ENCODE results near the gene GREB1L. TPM values are rescaled to one million over a fixed set of nuclear protein-coding genes. Genes with fewer than 3 reads are reported as not detected.

The GREB1L gene
- total and polyA plus RNA-seq, 10 of the 15 experiments (the other 5 are each of a cell fraction or from before 2014, with no cell fraction given) = under 0.01 to 0.11 (median 0.03) TPM; not detected in 1

DNA sequence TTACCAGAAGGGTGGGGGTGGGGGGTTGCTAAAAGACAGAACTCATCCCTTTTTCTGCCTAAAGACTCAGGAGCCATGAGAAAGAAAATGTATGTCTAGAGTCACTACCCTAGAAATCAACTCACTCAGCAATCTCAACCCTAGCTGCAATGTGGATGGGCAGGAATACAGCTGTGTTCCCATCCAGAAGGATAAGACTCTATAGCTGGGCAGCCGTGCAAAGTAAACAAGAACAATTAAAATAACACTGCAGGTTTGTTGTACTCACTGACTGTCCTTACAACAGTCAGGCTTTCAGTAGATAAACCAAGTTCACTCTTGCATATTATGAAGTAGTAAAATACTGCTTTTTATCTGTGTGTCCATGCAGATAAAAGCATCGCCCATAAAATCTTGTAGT lies 284.4 kb downstream of the GREB1L start:
- ChIA-PET CTCF (no interaction called here), POLR2A (no interaction called here), RAD21 (ENCODE audit: unreplicated experiment) (no interaction called here), SMC1A (ENCODE audit: uncharacterized antibody, unreplicated experiment) (interaction anchor here (0.6 to 1.1 kb wide), 2 partner anchors 72 to 322 kb away, joined by 3 read pairs; no protein-coding TSS in a partner anchor)
- Histone ChIP-seq H3K27ac (ENCODE audit: control insufficient read depth, insufficient read depth) (no peak overlapping the region), H3K4me2 (ENCODE audit: control insufficient read depth, insufficient read depth) (no peak overlapping the region), H2AFZ (ENCODE audit: control insufficient read depth, low read depth, low read length) (no peak overlapping the region), H3K27me3 (replicated peaks in 1 of 2; ENCODE audit: control insufficient read depth in 2 of 2, insufficient read depth in 2 of 2, low read length in 1 of 2) (no peaks in the 10 kb centered on the region), H3K4me1 (ENCODE audit: control insufficient read depth, insufficient read depth, low read length) (no peaks in the 10 kb centered on the region), H4K20me1 (ENCODE audit: control insufficient read depth, insufficient read depth) (no peaks in the 10 kb centered on the region), H3K79me2 (ENCODE audit: control insufficient read depth, insufficient read depth, low read length) (no peaks in the 10 kb centered on the region), H3K9ac (ENCODE audit: control insufficient read depth, insufficient read depth, low read length) (no peak overlapping the region), H3K9me3 (replicated peaks; ENCODE audit: control insufficient read depth, insufficient read depth, low read length) (no peaks in the 10 kb centered on the region), H3K4me3 (no peak overlapping the region), H3K36me3 (ENCODE audit: control insufficient read depth in 2 of 2, insufficient read depth in 2 of 2, low read length in 1 of 2) (peaks cover 2 to 6% of the 10 kb centered on the region in 2 experiments; a peak in 3 of 4 replicates)
- intact Hi-C loops (cut with micrococcal nuclease; ENCODE audit: unreplicated experiment) = no loop called here
- BruUV-seq (replicated peaks) = no TSS peak
- WGBS (ENCODE audit: insufficient coverage, insufficient replicate concordance, low lambda C conversion rate, missing lambda C conversion rate) = 100% methylated on average over 2 of the region's 2 CpGs
- ATAC-seq (no peak), DNase-seq (ENCODE audit: low read depth, low spot score) (no peak), FAIRE-seq (no peak)
- TF ChIP-seq KDM1A (IDR thresholded peaks at IDR 0.05; ENCODE audit: borderline replicate concordance) = no peak
- no peak for TF ChIP-seq IKZF1 (conservative IDR thresholded peaks at IDR 0.05)
- no peak for TF ChIP-seq POLR2AphosphoS5 (IDR thresholded peaks at IDR 0.05; ENCODE audit: low read length)
- TF ChIP-seq, protein P1, sequence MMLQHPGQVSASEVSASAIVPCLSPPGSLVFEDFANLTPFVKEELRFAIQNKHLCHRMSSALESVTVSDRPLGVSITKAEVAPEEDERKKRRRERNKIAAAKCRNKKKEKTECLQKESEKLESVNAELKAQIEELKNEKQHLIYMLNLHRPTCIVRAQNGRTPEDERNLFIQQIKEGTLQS (IDR thresholded peaks at IDR 0.05; ENCODE audit: borderline replicate concordance, extremely low read depth, low read depth, low read length) = no peak
- no peak for TF ChIP-seq IKZF2 (IDR thresholded peaks at IDR 0.05)
- TF ChIP-seq SMAD1 (IDR thresholded peaks at IDR 0.05; ENCODE audit: low read depth, partially characterized antibody) = no peak
- in situ Hi-C loops (cut with MboI) = no loop called here

DNA sequence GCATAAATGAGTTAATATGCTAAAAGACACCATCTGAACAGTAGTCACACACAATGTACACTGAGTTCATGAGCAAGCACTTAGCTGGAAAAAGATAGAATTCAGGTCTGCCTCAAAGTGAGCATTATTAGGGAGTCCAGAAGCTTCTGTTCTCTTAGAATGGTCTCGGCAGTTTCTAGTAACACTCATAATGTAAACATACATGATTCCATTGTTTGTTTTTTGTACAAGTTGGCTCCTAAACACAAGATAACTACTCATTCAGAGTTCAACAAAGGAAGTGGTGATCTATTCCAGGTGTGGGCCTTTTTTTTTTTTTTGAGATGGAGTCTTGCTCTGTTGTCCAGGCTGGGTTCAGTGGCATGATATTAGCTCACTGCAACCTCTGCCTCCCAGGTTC lies 292.3 kb downstream of the GREB1L start:
- Histone ChIP-seq H3K9ac (ENCODE audit: control insufficient read depth, insufficient read depth, low read length) (no peak overlapping the region), H3K4me2 (ENCODE audit: control insufficient read depth, insufficient read depth) (no peak overlapping the region), H4K20me1 (ENCODE audit: control insufficient read depth, insufficient read depth) (no peaks in the 10 kb centered on the region), H2AFZ (ENCODE audit: control insufficient read depth, low read depth, low read length) (no peak overlapping the region), H3K9me3 (replicated peaks; ENCODE audit: control insufficient read depth, insufficient read depth, low read length) (no peaks in the 10 kb centered on the region), H3K79me2 (ENCODE audit: control insufficient read depth, insufficient read depth, low read length) (no peaks in the 10 kb centered on the region), H3K27ac (ENCODE audit: control insufficient read depth, insufficient read depth) (no peak overlapping the region), H3K4me3 (no peak overlapping the region), H3K27me3 (replicated peaks in 1 of 2; ENCODE audit: control insufficient read depth in 2 of 2, insufficient read depth in 2 of 2, low read length in 1 of 2) (no peaks in the 10 kb centered on the region), H3K4me1 (ENCODE audit: control insufficient read depth, insufficient read depth, low read length) (no peaks in the 10 kb centered on the region), H3K36me3 (ENCODE audit: control insufficient read depth in 2 of 2, insufficient read depth in 2 of 2, low read length in 1 of 2) (peaks cover 3 to 11% of the 10 kb centered on the region in 2 experiments)
- ChIA-PET CTCF (no interaction called here), SMC1A (ENCODE audit: uncharacterized antibody, unreplicated experiment) (interaction anchor here (1.0 kb wide), 1 partner anchor 14 kb away, joined by 4 read pairs; no protein-coding TSS in a partner anchor), POLR2A (no interaction called here), RAD21 (ENCODE audit: unreplicated experiment) (no interaction called here)
- no TSS peak for BruUV-seq (replicated peaks)
- in situ Hi-C loops (cut with MboI) (no loop called here), intact Hi-C loops (cut with micrococcal nuclease; ENCODE audit: unreplicated experiment) (loop anchor here (10.0 kb wide), 1 partner anchor 50 kb away; no protein-coding TSS in a partner anchor)
- ATAC-seq (no peak), DNase-seq (ENCODE audit: low read depth, low spot score) (no peak), FAIRE-seq (no peak)
- WGBS (ENCODE audit: insufficient coverage, insufficient replicate concordance, low lambda C conversion rate, missing lambda C conversion rate) = 100% methylated on average over 1 of the region's 1 CpG
- TF ChIP-seq, protein P2, sequence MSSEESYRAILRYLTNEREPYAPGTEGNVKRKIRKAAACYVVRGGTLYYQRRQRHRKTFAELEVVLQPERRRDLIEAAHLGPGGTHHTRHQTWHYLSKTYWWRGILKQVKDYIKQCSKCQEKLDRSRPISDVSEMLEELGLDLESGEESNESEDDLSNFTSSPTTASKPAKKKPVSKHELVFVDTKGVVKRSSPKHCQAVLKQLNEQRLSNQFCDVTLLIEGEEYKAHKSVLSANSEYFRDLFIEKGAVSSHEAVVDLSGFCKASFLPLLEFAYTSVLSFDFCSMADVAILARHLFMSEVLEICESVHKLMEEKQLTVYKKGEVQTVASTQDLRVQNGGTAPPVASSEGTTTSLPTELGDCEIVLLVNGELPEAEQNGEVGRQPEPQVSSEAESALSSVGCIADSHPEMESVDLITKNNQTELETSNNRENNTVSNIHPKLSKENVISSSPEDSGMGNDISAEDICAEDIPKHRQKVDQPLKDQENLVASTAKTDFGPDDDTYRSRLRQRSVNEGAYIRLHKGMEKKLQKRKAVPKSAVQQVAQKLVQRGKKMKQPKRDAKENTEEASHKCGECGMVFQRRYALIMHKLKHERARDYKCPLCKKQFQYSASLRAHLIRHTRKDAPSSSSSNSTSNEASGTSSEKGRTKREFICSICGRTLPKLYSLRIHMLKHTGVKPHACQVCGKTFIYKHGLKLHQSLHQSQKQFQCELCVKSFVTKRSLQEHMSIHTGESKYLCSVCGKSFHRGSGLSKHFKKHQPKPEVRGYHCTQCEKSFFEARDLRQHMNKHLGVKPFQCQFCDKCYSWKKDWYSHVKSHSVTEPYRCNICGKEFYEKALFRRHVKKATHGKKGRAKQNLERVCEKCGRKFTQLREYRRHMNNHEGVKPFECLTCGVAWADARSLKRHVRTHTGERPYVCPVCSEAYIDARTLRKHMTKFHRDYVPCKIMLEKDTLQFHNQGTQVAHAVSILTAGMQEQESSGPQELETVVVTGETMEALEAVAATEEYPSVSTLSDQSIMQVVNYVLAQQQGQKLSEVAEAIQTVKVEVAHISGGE (CRISPR knock-in tag; IDR thresholded peaks at IDR 0.05) = no peak
- TF ChIP-seq GATAD2B (conservative IDR thresholded peaks at IDR 0.05; ENCODE audit: low read depth) (no peak), CBFB (IDR thresholded peaks at IDR 0.05; ENCODE audit: low read depth) (no peak), FOS (IDR thresholded peaks at IDR 0.05; ENCODE audit: borderline replicate concordance, extremely low read depth, insufficient read length) (no peak)
- TF ChIP-seq, protein P3, sequence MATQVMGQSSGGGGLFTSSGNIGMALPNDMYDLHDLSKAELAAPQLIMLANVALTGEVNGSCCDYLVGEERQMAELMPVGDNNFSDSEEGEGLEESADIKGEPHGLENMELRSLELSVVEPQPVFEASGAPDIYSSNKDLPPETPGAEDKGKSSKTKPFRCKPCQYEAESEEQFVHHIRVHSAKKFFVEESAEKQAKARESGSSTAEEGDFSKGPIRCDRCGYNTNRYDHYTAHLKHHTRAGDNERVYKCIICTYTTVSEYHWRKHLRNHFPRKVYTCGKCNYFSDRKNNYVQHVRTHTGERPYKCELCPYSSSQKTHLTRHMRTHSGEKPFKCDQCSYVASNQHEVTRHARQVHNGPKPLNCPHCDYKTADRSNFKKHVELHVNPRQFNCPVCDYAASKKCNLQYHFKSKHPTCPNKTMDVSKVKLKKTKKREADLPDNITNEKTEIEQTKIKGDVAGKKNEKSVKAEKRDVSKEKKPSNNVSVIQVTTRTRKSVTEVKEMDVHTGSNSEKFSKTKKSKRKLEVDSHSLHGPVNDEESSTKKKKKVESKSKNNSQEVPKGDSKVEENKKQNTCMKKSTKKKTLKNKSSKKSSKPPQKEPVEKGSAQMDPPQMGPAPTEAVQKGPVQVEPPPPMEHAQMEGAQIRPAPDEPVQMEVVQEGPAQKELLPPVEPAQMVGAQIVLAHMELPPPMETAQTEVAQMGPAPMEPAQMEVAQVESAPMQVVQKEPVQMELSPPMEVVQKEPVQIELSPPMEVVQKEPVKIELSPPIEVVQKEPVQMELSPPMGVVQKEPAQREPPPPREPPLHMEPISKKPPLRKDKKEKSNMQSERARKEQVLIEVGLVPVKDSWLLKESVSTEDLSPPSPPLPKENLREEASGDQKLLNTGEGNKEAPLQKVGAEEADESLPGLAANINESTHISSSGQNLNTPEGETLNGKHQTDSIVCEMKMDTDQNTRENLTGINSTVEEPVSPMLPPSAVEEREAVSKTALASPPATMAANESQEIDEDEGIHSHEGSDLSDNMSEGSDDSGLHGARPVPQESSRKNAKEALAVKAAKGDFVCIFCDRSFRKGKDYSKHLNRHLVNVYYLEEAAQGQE (IDR thresholded peaks at IDR 0.05; ENCODE audit: low read depth, low read length) = no peak

All from GM12878 (cell line).